Measurements from ENCODE around the gene TMEM120B.

GRCh38 chr12:121723200-121723599 is 10.6 kb downstream of the TMEM120B start:
- TF ChIP-seq CTCF (IDR thresholded peaks at IDR 0.05) (no peak), ZFX (IDR thresholded peaks at IDR 0.05; ENCODE audit: borderline replicate concordance) (no peak)

Measured in 22Rv1 (cell line).